ENCODE results near the gene ARAP3.
A peak's percentile ranks its signal among the peaks of the same experiment; 100 is the strongest.
"Not testable (repeated sequence)": the region's sequence is repeated elsewhere in the genome, so short reads cannot be mapped to it uniquely, and the experiment has no call there.

Gene ARAP3, protein sequence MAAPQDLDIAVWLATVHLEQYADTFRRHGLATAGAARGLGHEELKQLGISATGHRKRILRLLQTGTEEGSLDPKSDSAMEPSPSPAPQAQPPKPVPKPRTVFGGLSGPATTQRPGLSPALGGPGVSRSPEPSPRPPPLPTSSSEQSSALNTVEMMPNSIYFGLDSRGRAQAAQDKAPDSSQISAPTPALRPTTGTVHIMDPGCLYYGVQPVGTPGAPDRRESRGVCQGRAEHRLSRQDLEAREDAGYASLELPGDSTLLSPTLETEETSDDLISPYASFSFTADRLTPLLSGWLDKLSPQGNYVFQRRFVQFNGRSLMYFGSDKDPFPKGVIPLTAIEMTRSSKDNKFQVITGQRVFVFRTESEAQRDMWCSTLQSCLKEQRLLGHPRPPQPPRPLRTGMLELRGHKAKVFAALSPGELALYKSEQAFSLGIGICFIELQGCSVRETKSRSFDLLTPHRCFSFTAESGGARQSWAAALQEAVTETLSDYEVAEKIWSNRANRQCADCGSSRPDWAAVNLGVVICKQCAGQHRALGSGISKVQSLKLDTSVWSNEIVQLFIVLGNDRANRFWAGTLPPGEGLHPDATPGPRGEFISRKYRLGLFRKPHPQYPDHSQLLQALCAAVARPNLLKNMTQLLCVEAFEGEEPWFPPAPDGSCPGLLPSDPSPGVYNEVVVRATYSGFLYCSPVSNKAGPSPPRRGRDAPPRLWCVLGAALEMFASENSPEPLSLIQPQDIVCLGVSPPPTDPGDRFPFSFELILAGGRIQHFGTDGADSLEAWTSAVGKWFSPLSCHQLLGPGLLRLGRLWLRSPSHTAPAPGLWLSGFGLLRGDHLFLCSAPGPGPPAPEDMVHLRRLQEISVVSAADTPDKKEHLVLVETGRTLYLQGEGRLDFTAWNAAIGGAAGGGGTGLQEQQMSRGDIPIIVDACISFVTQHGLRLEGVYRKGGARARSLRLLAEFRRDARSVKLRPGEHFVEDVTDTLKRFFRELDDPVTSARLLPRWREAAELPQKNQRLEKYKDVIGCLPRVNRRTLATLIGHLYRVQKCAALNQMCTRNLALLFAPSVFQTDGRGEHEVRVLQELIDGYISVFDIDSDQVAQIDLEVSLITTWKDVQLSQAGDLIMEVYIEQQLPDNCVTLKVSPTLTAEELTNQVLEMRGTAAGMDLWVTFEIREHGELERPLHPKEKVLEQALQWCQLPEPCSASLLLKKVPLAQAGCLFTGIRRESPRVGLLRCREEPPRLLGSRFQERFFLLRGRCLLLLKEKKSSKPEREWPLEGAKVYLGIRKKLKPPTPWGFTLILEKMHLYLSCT (N-terminal part only)

GRCh38 chr5:141681695-141682641 is at the start of gene ARAP3:
ARAP3 (minus strand) TSS chr5:141682230; CDS start chr5:141680486, 1,744 bp downstream.
- DNase-seq = peak; percentile 52

- no peak for DNase-seq
These were observed 47.5 kb upstream of the ARAP3 start for GRCh38 chr5:141729387-141730006.

GRCh38 chr5:141725891-141726290 is 43.9 kb upstream of the ARAP3 start:
- DNase-seq = no peak

- not testable (repeated sequence) for DNase-seq
These were observed 43.1 kb upstream of the ARAP3 start for GRCh38 chr5:141725174-141725573.

GRCh38 chr5:141722266-141722665 is 40.2 kb upstream of the ARAP3 start:
- DNase-seq = no peak

GRCh38 chr5:141717043-141717442 is 35.0 kb upstream of the ARAP3 start:
- no peak for DNase-seq

DNA sequence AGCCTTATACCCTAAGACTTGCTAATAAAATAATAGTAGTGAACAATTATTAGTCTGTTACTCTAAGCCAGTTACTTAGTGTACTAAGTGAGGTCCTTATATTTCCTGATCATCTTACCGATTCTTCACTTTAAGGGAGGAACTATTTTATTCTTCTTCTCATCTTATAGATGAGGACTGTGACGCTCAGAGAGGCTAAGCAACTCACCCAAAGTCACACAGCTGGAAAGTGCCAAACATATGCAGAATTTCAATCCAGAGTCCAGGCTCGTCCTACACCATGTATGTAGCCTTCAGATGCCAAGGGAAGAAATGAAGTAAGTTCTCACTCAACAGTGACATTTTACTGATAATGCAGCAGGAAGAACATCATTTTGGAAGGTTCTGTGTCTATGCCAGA is 34.4 kb upstream of the ARAP3 start:
- DNase-seq = no peak

DNA sequence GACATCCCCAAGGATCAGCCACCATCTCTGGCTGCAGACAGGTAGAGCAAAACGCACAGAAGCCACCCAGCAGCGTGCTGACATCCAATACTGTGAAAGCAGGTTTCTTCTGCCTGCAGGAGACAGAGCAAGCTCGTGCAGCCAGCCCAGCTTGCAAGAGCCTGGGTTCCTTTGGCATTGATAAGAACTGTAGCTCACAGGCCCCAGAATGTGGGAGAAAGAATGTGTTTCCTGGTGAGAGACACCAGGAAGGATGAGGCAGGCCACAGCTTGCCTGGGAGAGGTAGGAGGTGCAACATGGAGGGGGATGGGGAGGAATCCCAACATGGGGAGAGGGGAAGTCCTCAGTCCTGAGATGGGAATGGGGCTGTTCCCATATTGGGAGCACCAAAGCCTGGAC is 34.0 kb upstream of the ARAP3 start:
- no peak for DNase-seq

DNA sequence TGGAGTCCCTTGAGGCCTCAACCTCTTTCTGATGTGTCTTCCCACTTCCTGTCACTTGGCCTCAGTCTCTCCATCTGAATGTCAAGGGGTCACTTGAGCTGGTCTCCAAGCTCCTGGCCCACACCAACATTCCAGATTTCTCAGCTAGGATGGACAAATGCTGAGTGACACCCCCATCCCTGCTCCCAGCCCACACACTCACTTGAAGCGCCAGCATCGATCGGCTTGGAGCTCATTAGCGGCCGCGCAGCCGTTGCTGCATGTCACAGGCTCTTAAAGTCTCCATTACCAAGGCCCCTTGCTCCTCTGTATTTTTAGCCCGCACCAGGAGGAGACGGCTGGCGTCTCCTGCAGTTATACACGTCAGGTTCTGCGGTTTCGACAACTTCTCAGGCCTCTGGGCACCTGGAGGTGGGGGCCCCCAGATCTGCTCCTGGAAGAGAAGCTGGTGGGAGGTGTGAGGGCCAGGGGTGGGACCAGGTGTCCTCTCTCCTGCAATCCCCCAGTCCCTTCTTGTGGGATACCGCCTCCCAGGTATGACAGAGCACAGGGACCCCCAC is 33.4 kb upstream of the ARAP3 start:
- no peak for DNase-seq

- DNase-seq = no peak
These were observed 32.7 kb upstream of the ARAP3 start for GRCh38 chr5:141714542-141715310.

- DNase-seq = no peak
These were observed 31.7 kb upstream of the ARAP3 start for GRCh38 chr5:141713616-141714309.

DNA sequence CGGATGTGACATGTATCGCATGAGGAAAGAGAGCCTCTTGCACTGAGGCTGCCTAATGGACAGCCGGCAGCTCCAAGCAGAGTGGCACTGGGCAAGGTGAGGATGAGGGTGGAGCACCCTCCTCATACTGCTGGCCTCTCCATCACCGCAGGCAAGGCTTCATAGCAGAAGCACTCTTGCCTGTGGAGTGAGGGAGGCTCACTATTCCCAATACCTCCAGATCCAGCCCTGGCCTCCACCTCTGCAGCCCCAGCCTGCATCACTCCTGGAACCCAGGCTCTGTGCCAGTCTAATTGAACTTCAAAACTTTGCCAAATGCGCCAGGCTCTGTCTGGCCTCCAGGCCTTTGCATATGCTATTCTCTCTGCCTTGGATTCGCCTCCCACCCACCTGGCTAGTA is 29.7 kb upstream of the ARAP3 start:
- DNase-seq = no peak

DNA sequence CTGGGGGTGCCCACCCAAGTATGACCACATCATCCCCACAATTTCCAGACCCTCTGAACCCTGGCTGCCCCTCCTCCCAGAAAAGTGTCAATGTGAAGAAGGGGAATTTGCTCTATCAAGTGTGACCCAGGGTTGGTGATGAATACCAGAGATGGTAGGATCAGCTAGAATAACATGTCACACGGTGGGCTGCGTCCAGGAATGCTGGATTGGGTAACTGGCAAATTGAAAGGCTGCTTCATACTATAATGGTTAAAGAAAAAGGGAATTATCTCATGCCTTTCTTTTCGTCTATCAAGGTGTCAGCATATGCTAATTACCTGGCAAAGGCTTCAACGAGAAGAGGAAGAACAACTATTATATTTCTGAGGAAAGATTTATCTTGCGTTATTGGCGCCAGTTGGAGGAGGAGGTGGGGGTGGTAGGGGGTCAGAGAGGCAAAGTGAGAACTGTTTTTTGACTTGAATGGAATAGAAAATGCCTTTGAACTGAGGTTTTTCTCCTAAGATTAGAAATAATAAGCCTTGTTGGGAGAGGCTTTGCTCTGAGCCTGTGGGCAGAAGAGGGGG is 27.8 kb upstream of the ARAP3 start:
- DNase-seq = no peak

DNA sequence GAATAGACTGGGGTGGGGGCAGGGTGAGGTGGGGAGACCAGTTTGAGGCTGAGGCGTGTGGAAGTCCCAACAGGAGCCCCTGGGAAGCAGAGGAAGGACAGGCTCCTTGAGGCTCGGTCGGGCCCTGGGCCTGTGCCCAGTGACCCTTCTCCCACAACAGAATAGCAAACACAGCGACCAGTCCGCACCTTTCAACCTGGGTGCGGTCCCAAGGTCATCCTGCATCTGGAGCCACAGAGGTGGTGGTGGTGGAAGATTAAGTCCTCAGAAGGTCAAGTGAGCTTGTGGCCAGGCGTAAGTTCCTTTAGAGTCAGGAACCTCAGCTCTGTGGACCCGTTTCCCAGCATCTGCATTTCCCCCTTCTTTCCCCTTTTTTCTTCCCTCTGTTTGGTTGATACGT is 26.0 kb upstream of the ARAP3 start:
- no peak for DNase-seq

DNA sequence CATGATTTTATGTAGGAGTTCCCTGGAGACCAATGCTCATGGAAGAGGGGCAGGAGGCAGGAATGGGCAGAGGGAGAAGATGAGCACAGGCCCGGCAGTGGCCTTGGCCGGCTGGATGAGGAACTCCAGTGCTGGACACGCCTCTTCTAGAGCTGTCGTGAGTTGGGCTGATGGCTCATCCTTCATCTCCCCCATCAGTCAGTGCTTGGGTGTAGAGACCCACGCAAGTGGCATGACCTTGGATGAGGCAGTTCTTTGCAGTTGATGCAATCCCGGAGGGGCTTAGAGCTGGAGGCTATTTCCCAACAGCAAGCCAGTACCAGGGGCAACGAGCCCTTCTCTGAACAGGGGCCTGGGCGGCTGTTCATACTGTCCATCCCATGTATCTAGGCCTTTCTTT is 25.5 kb upstream of the ARAP3 start:
- DNase-seq = no peak

DNA sequence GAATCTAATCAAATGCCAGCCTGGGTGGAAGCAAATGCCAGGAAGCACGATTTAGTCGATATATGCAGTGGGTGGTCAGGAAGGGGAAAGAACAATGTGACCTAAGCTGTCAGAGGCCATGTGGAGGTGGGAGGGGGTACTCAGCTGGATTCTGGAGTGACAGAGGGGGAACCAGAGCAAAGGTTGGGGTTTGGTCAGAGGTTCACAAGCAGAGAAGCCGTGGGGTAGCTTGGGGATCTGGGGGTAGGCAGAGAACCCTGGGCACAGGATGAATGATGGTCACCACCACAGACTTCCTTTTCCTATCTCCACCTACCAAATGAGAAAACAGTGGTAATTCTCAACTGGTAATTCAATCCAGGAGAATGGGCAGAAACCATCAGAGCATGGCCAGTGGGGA is 24.1 kb upstream of the ARAP3 start:
- DNase-seq = no peak

DNA sequence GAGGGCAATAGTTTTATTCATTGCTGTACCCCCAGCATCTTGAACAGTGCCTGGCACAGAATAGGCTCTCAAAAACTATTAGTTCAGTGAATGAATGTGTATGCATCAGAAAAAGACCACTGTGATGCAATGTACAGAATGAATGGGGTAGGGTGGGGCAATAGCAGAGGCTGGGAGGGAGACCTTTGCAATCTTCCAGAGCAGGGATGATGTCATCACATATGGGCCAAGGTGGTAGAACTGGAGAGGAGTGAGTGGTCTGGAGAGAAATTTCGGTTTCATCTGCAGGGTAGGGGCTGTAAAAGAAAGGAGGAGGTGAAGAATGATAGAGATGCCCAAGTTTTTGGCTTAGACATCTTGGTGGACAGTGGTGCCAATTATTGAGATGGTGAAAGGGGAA is 23.4 kb upstream of the ARAP3 start:
- no peak for DNase-seq

GRCh38 chr5:141704782-141705297 is 22.8 kb upstream of the ARAP3 start:
- DNase-seq = no peak

DNA sequence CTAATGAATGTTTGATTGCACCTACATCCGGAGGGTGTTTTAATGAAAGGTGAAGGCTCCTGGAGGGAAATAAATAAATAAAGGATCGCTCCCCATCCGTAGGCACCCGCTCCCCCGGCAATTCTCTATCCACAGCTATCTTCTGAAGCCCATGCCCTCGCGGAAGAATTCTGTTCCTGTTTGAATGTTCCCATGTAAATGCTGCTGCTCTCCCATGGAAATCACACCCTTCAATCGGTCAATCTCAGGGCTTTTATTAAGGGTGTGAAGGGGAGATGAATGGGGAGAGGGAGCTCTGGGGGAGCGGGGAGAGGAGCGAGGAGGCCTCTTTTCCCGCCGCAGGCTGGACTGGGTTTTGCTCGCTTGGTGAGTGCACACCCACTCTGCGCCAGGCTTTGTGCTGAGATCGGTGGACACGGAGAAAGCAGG is 21.1 kb upstream of the ARAP3 start:
- DNase-seq = no peak
